Gastroesophageal sphincter (tissue), 4 donors: ENCODE measurements around the gene ENOX1. TPM values are rescaled to one million over a fixed set of nuclear protein-coding genes. Genes with fewer than 3 reads are reported as not detected.

Source experiments
- ATAC-seq: fragments of 150-250 bp; one replicate; pipeline ENCODE4 v1.9.1; 2016; ENCODE audit warnings: mild to moderate bottlenecking, moderate library complexity
- H3K27ac ChIP-seq, 4 donors: fragments of 200-600 bp; sonication (generic) in 3 of 4; 1 replicate in 3 of 4; 2 replicates in 1 of 4; pipeline ENCODE4 v1.5.1; 2016 to 2019
- H3K27me3 ChIP-seq: fragments of 200-600 bp; sonication (generic); one replicate; pipeline ENCODE4 v1.5.1; 2019
- H3K36me3 ChIP-seq, 2 donors: fragments of 200-600 bp; sonication (generic); one replicate each; pipeline ENCODE4 v1.5.1; 2019; ENCODE audit warnings: control low read depth in 1 of 2
- H3K4me1 ChIP-seq, 3 donors: fragments of 200-600 bp; sonication (generic); 1 replicate in 2 of 3; 2 replicates in 1 of 3; pipeline ENCODE4 v1.5.1; 2016 to 2019; ENCODE audit warnings: control low read depth in 2 of 3
- H3K4me3 ChIP-seq, 2 donors: fragments of 200-600 bp; sonication (generic); one replicate each; pipeline ENCODE4 v1.5.1; 2019; ENCODE audit warnings: mild to moderate bottlenecking in 1 of 2, moderate library complexity in 1 of 2
- H3K9me3 ChIP-seq, 3 donors: fragments of 200-600 bp; sonication (generic); one replicate each; pipeline ENCODE4 v1.5.1; 2017 to 2019; ENCODE audit warnings: control low read depth in 2 of 3
- EP300 ChIP-seq: sonication (generic); formaldehyde crosslinking; IDR thresholded peaks from one replicate; pipeline ENCODE4 v1.6.1; 2017; ENCODE audit warnings: antibody characterized with exemption, mild to moderate bottlenecking
- POLR2A ChIP-seq, 2 donors: fragments of 450-650 bp; IDR thresholded peaks; one replicate each; pipeline ENCODE4 v1.6.1; 2017; ENCODE audit warnings: antibody characterized with exemption in 2 of 2, mild to moderate bottlenecking in 2 of 2, moderate library complexity in 1 of 2
- POLR2AphosphoS5 ChIP-seq: sonication (generic); formaldehyde crosslinking; IDR thresholded peaks from one replicate; pipeline ENCODE4 v1.6.1; 2017; ENCODE audit warnings: antibody characterized with exemption
- WGBS, 2 donors: methylation state at CpG; one replicate each; pipeline ENCODE4 v1.1.5; 2018; ENCODE audit warnings: low coverage in 1 of 2; 5-methylcytosine and 5-hydroxymethylcytosine counted together
- total RNA-seq, 4 donors: library from RNA; depleted of rRNA; stranded (reverse); fragments of >200 nt; gene quantifications; one replicate each; pipeline ENCODE4 v1.1.0, GENCODE V29; 2016
- TF ChIP-seq, protein P1 (sequence below), 4 experiments: fragments of 200-600 bp in 2 of 4; fragments of 450-650 bp in 2 of 4; sonication (generic) in 1 of 4; IDR thresholded peaks; one replicate each; pipeline ENCODE4 v1.5.1; 2017 to 2019; ENCODE audit warnings: antibody characterized with exemption in 4 of 4, mild to moderate bottlenecking in 2 of 4, moderate library complexity in 2 of 4

ENOX1 gene
- total RNA-seq, 4 donors from 2014 or later, result 1.8 to 11.6 (median 9.4) TPM

DNA sequence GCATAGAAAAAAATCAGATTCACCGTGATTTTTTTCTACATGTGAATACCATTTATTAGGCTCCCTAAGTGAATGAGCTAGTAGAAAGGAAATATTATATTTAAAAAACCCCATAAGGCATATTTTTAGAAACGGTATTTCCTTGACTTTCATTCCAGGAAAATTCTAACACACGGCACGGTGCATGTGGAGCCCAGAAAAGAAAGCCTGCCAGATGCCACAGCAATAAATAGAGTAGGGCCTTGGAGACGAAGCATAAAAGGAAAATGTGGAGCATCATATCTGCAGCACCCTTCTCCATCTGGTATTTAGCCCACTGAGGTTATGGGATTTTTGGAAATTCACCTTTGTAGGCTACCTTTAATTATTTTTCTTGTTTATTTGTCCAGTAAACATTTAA lies 314.4 kb downstream of the ENOX1 start:
- Histone ChIP-seq H3K36me3 (no peaks in the 10 kb centered on the region), H3K4me1 (peaks cover 4 to 25% (median 8%) of the 10 kb centered on the region in 3 donors), H3K27me3 (no peaks in the 10 kb centered on the region), H3K4me3 (no peak overlapping the region), H3K27ac (peak overlapping the region; percentile 11 to 34 (median 29)), H3K9me3 (no peaks in the 10 kb centered on the region)
- TF ChIP-seq, protein P1, sequence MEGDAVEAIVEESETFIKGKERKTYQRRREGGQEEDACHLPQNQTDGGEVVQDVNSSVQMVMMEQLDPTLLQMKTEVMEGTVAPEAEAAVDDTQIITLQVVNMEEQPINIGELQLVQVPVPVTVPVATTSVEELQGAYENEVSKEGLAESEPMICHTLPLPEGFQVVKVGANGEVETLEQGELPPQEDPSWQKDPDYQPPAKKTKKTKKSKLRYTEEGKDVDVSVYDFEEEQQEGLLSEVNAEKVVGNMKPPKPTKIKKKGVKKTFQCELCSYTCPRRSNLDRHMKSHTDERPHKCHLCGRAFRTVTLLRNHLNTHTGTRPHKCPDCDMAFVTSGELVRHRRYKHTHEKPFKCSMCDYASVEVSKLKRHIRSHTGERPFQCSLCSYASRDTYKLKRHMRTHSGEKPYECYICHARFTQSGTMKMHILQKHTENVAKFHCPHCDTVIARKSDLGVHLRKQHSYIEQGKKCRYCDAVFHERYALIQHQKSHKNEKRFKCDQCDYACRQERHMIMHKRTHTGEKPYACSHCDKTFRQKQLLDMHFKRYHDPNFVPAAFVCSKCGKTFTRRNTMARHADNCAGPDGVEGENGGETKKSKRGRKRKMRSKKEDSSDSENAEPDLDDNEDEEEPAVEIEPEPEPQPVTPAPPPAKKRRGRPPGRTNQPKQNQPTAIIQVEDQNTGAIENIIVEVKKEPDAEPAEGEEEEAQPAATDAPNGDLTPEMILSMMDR (IDR thresholded peaks at IDR 0.05), result no peak
- no peak for TF ChIP-seq POLR2AphosphoS5
- no peak for TF ChIP-seq EP300
- TF ChIP-seq POLR2A (IDR thresholded peaks at IDR 0.05), result no peak
- 8 to 24% methylated on average over 5 of the region's 5 CpGs for WGBS, 2 donors
- ATAC-seq, result no peak

DNA sequence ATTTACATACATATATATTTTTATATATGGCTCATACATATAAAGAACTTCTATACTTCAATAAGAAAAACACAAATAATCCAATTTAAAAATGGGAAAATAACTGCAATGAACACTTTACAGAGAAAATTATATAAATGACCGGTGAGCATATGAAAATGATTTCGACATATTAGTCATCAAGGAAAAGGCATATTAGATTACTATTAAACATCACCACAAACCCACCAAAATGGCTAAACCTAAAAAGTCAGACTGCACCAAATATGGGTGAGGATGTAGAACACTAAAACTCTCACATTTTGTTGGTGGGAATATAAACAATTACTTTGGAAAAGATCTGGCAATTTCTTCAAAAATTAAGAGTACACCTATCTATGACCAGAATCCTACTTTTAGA lies 316.2 kb downstream of the ENOX1 start:
- 94 to 100% methylated on average over 2 of the region's 2 CpGs for WGBS, 2 donors
- H3K36me3 ChIP-seq, result no peaks in the 10 kb centered on the region
- H3K9me3 ChIP-seq, result no peaks in the 10 kb centered on the region
- ATAC-seq, result no peak
- H3K27ac ChIP-seq, result no peak overlapping the region
- H3K27me3 ChIP-seq, result no peaks in the 10 kb centered on the region
- no peak overlapping the region for H3K4me3 ChIP-seq
- TF ChIP-seq POLR2A (IDR thresholded peaks at IDR 0.05) (no peak), EP300 (no peak), POLR2AphosphoS5 (no peak)
- TF ChIP-seq, protein P1 (IDR thresholded peaks at IDR 0.05), result no peak
- peaks cover 4 to 25% (median 8%) of the 10 kb centered on the region in 3 donors for H3K4me1 ChIP-seq

DNA sequence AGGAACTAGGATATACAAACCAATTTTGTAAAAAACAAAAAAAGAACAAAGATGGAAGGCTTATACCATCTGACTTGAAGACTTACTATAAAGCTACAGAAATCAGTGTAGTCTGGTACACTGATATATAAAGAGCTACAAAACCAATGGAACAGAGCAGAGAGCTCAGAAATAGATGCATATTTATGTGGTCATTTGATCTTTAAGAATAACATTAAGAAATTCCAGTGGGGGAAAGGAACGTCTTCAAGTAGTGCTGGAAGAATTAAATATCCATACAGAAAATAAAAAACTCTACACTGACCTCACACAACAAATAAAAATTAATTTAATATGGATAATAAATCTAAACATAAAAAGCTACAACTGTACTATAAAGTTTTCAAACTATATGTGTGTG lies 317.0 kb downstream of the ENOX1 start:
- 50 to 81% methylated on average over 1 of the region's 1 CpG for WGBS, 2 donors
- no peaks in the 10 kb centered on the region for H3K9me3 ChIP-seq
- H3K27me3 ChIP-seq, result no peaks in the 10 kb centered on the region
- TF ChIP-seq, protein P1 (IDR thresholded peaks at IDR 0.05), result no peak
- TF ChIP-seq EP300, result no peak
- TF ChIP-seq POLR2AphosphoS5, result no peak
- TF ChIP-seq POLR2A (IDR thresholded peaks at IDR 0.05), result no peak
- H3K27ac ChIP-seq, result no peak overlapping the region
- no peaks in the 10 kb centered on the region for H3K36me3 ChIP-seq
- peaks cover 4 to 25% (median 8%) of the 10 kb centered on the region in 3 donors for H3K4me1 ChIP-seq
- no peak overlapping the region for H3K4me3 ChIP-seq
- ATAC-seq, result no peak

DNA sequence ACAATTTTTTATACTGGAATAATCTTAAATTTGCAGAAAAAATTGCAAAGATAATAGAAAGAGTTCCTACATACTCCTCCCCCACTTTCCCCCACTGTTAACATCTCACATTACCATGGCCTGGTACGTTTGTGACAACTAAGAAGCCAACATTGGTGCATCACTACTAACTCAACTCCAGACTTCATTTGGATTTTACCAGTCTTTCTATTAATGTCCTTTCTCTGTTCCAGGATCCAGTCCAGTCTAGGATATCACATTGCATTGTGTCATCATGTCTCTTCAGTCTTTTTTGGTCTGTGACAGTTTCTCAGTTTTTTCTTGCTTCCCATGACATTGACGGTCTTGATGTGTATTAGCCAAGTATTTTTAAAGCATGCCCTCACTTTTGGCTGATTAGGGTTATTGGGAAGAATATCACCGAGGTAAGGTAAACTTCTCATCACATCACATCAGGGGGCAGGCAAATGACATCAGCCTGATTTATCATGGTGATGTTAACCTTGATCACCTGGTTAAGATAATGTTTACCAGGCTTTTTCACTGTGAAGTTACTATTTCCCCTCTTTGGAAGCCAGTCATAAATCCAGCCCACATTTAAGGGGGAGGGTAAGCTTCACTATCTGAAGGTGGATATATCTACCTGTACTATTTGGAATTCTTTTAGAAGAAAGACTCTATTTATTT lies 322.1 kb downstream of the ENOX1 start:
- Histone ChIP-seq H3K4me3 (no peak overlapping the region), H3K4me1 (no peaks in the 10 kb centered on the region), H3K36me3 (no peaks in the 10 kb centered on the region), H3K27ac (no peak overlapping the region), H3K27me3 (no peaks in the 10 kb centered on the region), H3K9me3 (no peaks in the 10 kb centered on the region)
- no peak for ATAC-seq
- 66 to 86% methylated on average over 3 of the region's 3 CpGs for WGBS, 2 donors
- TF ChIP-seq, protein P1 (IDR thresholded peaks at IDR 0.05), result no peak
- TF ChIP-seq POLR2A (IDR thresholded peaks at IDR 0.05) (no peak), EP300 (no peak), POLR2AphosphoS5 (no peak)
